OCI-LY7 (cell line): ENCODE data around the gene BBS10. TPM values are rescaled to one million over a fixed set of nuclear protein-coding genes. Genes with fewer than 3 reads are reported as not detected.

Source experiments
- BruUV-seq: library from RNA; stranded (reverse); fragments of 400-500 nt; replicated peaks from 2 replicates; lab custom pipeline; 2021; lab: Mats Ljungman, UMichigan
- CTCF ChIA-PET: fragments of 300-600 bp; sonication (Branson Sonifier 250); formaldehyde crosslinking; loops from one replicate; lab custom pipeline; 2022; ENCODE audit warnings: antibody characterized with exemption; ENCODE audit not compliant: unreplicated experiment; lab: Charles Lee
- POLR2A ChIA-PET: fragments of 300-600 bp; sonication (Branson Sonifier 250); formaldehyde crosslinking; loops from one replicate; lab custom pipeline; 2022; ENCODE audit warnings: antibody characterized with exemption; lab: Charles Lee
- DNase-seq: peaks from one replicate; pipeline ENCODE4 v3.0.0-alpha.2; 2015; ENCODE audit warnings: low spot score
- H2AFZ ChIP-seq: fragments of 200-600 bp; sonication (generic), shearing (Covaris generic); 2 replicates; pipeline ENCODE4 v1.6.1; 2014; ENCODE audit warnings: mild to moderate bottlenecking, antibody characterized with exemption, low read length, moderate library complexity
- H3K27ac ChIP-seq: fragments of 200-600 bp; sonication (generic); 2 replicates; pipeline ENCODE4 v1.5.1; 2014; ENCODE audit warnings: mixed run types, low read depth, mild to moderate bottlenecking, moderate library complexity, low read length, inconsistent platforms; ENCODE audit not compliant: poor library complexity, severe bottlenecking
- H3K36me3 ChIP-seq: fragments of 200-600 bp; sonication (generic); 2 replicates; pipeline ENCODE4 v1.6.1; 2014; ENCODE audit warnings: mild to moderate bottlenecking, antibody characterized with exemption, low read length, moderate library complexity, mixed read lengths; ENCODE audit not compliant: insufficient read depth
- H3K4me1 ChIP-seq: fragments of 200-600 bp; sonication (generic); 2 replicates; pipeline ENCODE4 v1.5.1; 2014; ENCODE audit warnings: mild to moderate bottlenecking, low read length; ENCODE audit not compliant: insufficient read depth, poor library complexity, severe bottlenecking
- H3K4me2 ChIP-seq: fragments of 200-600 bp; sonication (generic); 2 replicates; pipeline ENCODE4 v1.6.1; 2014; ENCODE audit warnings: mild to moderate bottlenecking, low read length
- H3K4me3 ChIP-seq: fragments of 200-600 bp; sonication (generic); 2 replicates; pipeline ENCODE4 v1.5.1; 2014; ENCODE audit warnings: mild to moderate bottlenecking, low read depth, low read length; ENCODE audit not compliant: poor library complexity, severe bottlenecking
- H3K79me2 ChIP-seq: fragments of 200-600 bp; sonication (generic); 2 replicates; pipeline ENCODE4 v1.6.1; 2016; ENCODE audit warnings: low read depth, mild to moderate bottlenecking, low read length, moderate library complexity, mixed read lengths; ENCODE audit not compliant: insufficient read depth
- H3K9me2 ChIP-seq: fragments of 200-600 bp; sonication (generic); 2 replicates; pipeline ENCODE4 v1.6.1; 2016; ENCODE audit warnings: mild to moderate bottlenecking, low read length, mixed read lengths; ENCODE audit not compliant: insufficient read depth
- H3K9me3 ChIP-seq: fragments of 200-600 bp; sonication (generic); 2 replicates; pipeline ENCODE4 v1.6.1; 2014; ENCODE audit warnings: mild to moderate bottlenecking, mixed run types, low read length, mixed read lengths
- H4K20me1 ChIP-seq: fragments of 200-600 bp; sonication (generic); 2 replicates; pipeline ENCODE4 v1.6.1; 2014; ENCODE audit warnings: mild to moderate bottlenecking, antibody characterized with exemption, low read length, moderate library complexity, mixed read lengths; ENCODE audit not compliant: insufficient read depth
- EZH2phosphoT487 ChIP-seq: fragments of 200-600 bp; sonication (generic); IDR thresholded peaks from 2 replicates; pipeline ENCODE4 v1.6.1; 2018; ENCODE audit warnings: low read depth, borderline replicate concordance, mild to moderate bottlenecking, mixed run types, antibody characterized with exemption, low read length, moderate library complexity, mixed read lengths
- intact Hi-C: fragments of 100-400 bp; cut with micrococcal nuclease; formaldehyde crosslinking; loops from one replicate; pipeline ENCODE4 v1.10.0; 2022; ENCODE audit not compliant: unreplicated experiment
- total RNA-seq, 2 experiments: library from RNA; depleted of rRNA in 1 of 2; stranded (reverse); fragments of >200 nt in 1 of 2; shearing (Covaris generic) in 1 of 2; gene quantifications; 2 replicates each; pipeline ENCODE4 v1.2.3, GENCODE V29; 2014 to 2022
- TF ChIP-seq, protein P1 (sequence below): fragments of 200-600 bp; sonication (generic); conservative IDR thresholded peaks from 2 replicates; pipeline ENCODE4 v1.5.1; 2014; ENCODE audit warnings: mild to moderate bottlenecking, antibody characterized with exemption, low read length, moderate library complexity, mixed read lengths

The BBS10 gene
- total RNA-seq, 2 experiments from 2014 or later = 5.5 to 6.2 TPM

DNA sequence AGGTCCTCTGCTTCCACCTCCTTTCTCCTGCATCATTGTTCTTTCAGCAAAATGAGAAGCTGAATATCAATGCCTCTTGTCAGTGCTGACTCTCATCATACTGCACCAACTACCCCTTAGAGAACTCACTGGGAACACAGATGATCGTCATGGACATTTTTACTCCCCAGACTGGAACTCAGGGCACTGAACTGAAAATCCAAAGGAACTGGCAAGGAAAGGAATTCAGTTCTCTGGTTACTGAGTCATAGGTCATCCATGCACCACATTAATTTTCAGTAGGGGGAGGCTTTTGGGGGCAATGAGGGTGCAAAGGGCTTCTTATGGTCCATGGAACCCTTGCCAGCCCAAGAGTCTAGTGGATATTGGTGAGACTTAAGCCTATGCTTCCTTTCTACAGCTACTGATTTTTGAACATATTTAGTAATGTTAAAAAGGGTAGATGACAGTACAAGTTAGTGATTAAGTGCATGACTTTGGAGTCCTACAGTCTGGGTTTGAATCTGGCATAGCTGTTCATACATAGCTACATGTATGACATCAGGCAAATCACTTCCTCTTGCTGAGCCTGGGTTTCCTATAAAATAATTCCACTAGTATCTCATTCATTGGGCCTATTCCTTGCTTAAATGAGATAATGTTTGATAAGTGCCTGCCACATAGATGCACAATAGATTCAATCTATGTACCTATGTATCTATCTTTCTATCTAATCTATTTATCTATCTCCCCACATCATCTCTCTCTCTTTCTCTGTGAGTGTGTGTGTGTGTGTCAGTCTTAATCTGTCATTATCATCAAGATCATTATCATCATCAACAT is 29.2 kb downstream of the BBS10 start:
- Histone ChIP-seq H3K4me1 (no peaks in the 10 kb centered on the region), H2AFZ (no peak overlapping the region), H4K20me1 (no peaks in the 10 kb centered on the region), H3K4me3 (no peak overlapping the region), H3K4me2 (no peak overlapping the region), H3K9me2 (no peaks in the 10 kb centered on the region), H3K27ac (no peak overlapping the region), H3K79me2 (no peaks in the 10 kb centered on the region), H3K36me3 (no peaks in the 10 kb centered on the region), H3K9me3 (no peaks in the 10 kb centered on the region)
- intact Hi-C loops = no loop called here
- ChIA-PET CTCF (no interaction called here), POLR2A (interaction anchor here (0.6 kb wide), 2 partner anchors 203 to 208 kb away, joined by 3 to 5 read pairs; no protein-coding TSS in a partner anchor)
- BruUV-seq = no TSS peak
- TF ChIP-seq, protein P1, sequence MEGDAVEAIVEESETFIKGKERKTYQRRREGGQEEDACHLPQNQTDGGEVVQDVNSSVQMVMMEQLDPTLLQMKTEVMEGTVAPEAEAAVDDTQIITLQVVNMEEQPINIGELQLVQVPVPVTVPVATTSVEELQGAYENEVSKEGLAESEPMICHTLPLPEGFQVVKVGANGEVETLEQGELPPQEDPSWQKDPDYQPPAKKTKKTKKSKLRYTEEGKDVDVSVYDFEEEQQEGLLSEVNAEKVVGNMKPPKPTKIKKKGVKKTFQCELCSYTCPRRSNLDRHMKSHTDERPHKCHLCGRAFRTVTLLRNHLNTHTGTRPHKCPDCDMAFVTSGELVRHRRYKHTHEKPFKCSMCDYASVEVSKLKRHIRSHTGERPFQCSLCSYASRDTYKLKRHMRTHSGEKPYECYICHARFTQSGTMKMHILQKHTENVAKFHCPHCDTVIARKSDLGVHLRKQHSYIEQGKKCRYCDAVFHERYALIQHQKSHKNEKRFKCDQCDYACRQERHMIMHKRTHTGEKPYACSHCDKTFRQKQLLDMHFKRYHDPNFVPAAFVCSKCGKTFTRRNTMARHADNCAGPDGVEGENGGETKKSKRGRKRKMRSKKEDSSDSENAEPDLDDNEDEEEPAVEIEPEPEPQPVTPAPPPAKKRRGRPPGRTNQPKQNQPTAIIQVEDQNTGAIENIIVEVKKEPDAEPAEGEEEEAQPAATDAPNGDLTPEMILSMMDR = no peak
- no peak for TF ChIP-seq EZH2phosphoT487
- no peak for DNase-seq

DNA sequence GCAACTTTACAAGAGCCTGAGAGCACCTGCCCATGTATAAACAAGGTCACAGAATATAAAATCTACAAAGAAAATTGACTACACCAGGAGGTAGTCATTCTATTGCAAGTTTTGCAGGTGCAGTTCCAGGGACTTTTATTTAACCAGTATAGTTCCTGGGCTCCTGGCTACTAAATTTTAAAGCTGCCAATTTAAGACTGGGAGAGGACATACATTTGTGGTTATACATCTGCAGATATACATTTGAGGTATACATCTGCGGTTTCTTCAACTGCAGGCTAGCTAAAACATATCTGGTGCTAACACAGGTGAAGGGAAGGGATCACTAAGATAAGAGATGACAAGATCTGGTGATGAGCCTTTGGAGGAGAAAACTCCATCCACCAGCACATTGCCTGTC is 30.2 kb downstream of the BBS10 start:
- no peak for DNase-seq
- Histone ChIP-seq H3K79me2 (no peaks in the 10 kb centered on the region), H3K9me2 (no peaks in the 10 kb centered on the region), H3K4me1 (no peaks in the 10 kb centered on the region), H3K4me2 (no peak overlapping the region), H3K27ac (no peak overlapping the region), H3K9me3 (no peaks in the 10 kb centered on the region), H3K4me3 (no peak overlapping the region), H3K36me3 (no peaks in the 10 kb centered on the region), H4K20me1 (no peaks in the 10 kb centered on the region), H2AFZ (no peak overlapping the region)
- BruUV-seq = no TSS peak
- POLR2A ChIA-PET = no interaction called here
- CTCF ChIA-PET = no interaction called here
- TF ChIP-seq EZH2phosphoT487 = no peak
- TF ChIP-seq, protein P1 = no peak
- intact Hi-C loops = no loop called here

DNA sequence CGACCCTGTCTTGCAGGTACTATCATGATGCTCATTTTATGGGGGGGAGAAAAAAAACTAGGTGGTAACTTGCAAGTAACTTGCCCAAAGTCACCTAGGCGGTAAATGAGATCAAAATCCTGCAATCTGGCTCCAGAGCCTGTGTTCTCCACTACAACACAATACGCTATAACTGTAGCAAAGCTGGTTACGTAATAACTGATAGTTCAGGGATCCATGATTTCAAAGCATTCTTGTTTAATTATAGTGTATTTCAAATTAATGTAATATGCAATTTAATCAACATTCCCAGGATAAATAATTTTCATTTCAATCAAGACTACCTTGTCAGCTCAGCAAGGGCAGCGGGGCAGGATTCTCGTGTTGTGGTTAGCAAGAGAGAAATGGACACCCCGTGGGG is 31.7 kb downstream of the BBS10 start:
- POLR2A ChIA-PET = interaction anchor here (1.1 kb wide), 1 partner anchor 26 kb away, joined by 3 read pairs; no protein-coding TSS in a partner anchor
- TF ChIP-seq EZH2phosphoT487 = no peak
- TF ChIP-seq, protein P1 = no peak

More for the DNA sequence above, 31.7 kb downstream of the BBS10 start:
- no peaks in the 10 kb centered on the region for H3K4me1 ChIP-seq
- no peak overlapping the region for H2AFZ ChIP-seq
- no peak overlapping the region for H3K4me2 ChIP-seq
- no peak for DNase-seq
- CTCF ChIA-PET = no interaction called here
- no peak overlapping the region for H3K27ac ChIP-seq
- H3K9me2 ChIP-seq = no peaks in the 10 kb centered on the region
- BruUV-seq = no TSS peak
- no peaks in the 10 kb centered on the region for H3K9me3 ChIP-seq
- no peaks in the 10 kb centered on the region for H4K20me1 ChIP-seq
- no peaks in the 10 kb centered on the region for H3K36me3 ChIP-seq
- intact Hi-C loops = no loop called here
- H3K4me3 ChIP-seq = no peak overlapping the region
- H3K79me2 ChIP-seq = no peaks in the 10 kb centered on the region
